Measurements from ENCODE around the gene CARD9. TPM values are rescaled to one million over a fixed set of nuclear protein-coding genes. Genes with fewer than 3 reads are reported as not detected.
"Not testable (repeated sequence)": the region's sequence is repeated elsewhere in the genome, so short reads cannot be mapped to it uniquely, and the experiment has no call there.

The CARD9 gene
- total RNA-seq, 1 experiment from 2014 or later: 14.0 TPM

DNA sequence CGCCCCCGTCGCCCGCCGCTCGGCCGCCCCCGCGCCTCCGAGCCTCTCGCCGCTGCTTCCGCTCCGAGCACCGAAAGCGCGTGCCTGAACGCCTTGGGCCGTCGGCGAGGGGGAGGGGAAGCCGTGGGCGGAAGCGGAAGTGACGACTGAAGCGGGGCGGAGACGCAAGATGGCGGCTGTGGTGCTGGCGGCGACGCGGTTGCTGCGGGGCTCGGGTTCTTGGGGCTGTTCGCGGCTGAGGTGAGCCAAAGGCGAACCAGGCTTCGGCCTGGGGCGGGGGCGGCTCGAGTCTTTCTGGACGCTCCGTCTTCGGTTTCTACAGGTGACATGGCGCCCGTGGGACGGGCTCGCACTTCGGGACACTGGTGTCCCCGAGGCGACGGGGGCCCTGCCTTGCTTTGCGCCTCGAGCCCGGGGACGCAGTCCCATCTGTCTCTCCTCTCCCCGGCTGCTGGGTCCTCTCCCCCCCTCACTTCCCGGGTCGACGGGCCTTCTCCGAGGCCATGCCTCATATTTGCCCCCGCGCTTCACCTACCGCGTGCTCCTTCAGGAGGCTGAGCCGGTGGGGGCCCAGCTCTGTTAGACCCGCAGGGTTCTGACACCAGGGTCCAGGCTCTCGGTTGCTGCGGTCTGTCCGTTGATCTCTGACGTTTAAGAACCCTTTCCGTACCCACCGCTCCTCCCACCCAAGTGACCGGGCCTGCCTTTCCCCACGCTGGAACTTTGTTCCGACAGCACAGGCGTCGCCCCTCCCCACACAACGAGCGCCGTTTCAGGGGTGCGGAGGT, 37.2 kb upstream of the CARD9 start, which contains the start of the genes ENTR1 and PMPCA:
Gene ENTR1, minus strand, starts transcription at position 115 of the 788 bp plus-strand sequence. CDS start 217 bp downstream, outside the sequence.
Gene PMPCA, plus strand, starts transcription at position 159 of the 788 bp plus-strand sequence. Its CDS starts 11 bp downstream, at position 170.
- ChIA-PET POLR2A (ENCODE audit: unreplicated experiment) (no interaction called here), CTCF (interaction anchor here (0.6 kb wide), 3 partner anchors 11 to 65 kb away, joined by 3 to 10 read pairs (median 5); no protein-coding TSS in a partner anchor)
- Histone ChIP-seq H3K36me3 (ENCODE audit: low read depth) (peaks cover 16% of the 10 kb centered on the region), H2AFZ (peak within 1 kb of the TSS; percentile 76), H3K27me3 (ENCODE audit: insufficient read depth, low read depth) (no peaks in the 10 kb centered on the region), H3K9me3 (ENCODE audit: insufficient read depth, low read depth) (no peaks in the 10 kb centered on the region), H3K4me3 (peak within 1 kb of the TSS; percentile 94), H4K20me1 (ENCODE audit: insufficient read depth) (peaks cover 23% of the 10 kb centered on the region), H3K4me2 (peak within 1 kb of the TSS; percentile 97), H3F3A (ENCODE audit: insufficient read depth, low read depth) (peaks cover 11% of the 10 kb centered on the region; the same call in 1 of the 2 replicates), H3K9me2 (ENCODE audit: insufficient read depth) (no peaks in the 10 kb centered on the region), H3K4me1 (replicated peaks; ENCODE audit: insufficient read depth) (peaks cover 17% of the 10 kb centered on the region; the same call in 1 of the 2 replicates), H3K79me2 (ENCODE audit: low read depth) (peaks cover 53% of the 10 kb centered on the region), H3K27ac (peak within 1 kb of the TSS; percentile 51; the same call in 1 of the 2 replicates)
- DNase-seq: peak; percentile 77 to 92
- intact Hi-C loops (cut with micrococcal nuclease; ENCODE audit: unreplicated experiment): no loop called here
- TF ChIP-seq EZH2 (IDR thresholded peaks at IDR 0.05; ENCODE audit: low read depth): no peak
- TF ChIP-seq, protein P1, sequence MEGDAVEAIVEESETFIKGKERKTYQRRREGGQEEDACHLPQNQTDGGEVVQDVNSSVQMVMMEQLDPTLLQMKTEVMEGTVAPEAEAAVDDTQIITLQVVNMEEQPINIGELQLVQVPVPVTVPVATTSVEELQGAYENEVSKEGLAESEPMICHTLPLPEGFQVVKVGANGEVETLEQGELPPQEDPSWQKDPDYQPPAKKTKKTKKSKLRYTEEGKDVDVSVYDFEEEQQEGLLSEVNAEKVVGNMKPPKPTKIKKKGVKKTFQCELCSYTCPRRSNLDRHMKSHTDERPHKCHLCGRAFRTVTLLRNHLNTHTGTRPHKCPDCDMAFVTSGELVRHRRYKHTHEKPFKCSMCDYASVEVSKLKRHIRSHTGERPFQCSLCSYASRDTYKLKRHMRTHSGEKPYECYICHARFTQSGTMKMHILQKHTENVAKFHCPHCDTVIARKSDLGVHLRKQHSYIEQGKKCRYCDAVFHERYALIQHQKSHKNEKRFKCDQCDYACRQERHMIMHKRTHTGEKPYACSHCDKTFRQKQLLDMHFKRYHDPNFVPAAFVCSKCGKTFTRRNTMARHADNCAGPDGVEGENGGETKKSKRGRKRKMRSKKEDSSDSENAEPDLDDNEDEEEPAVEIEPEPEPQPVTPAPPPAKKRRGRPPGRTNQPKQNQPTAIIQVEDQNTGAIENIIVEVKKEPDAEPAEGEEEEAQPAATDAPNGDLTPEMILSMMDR (conservative IDR thresholded peaks at IDR 0.05): no peak
- BruUV-seq (replicated peaks): no TSS peak

GRCh38 chr9:136409557-136410455, 36.3 kb upstream of the CARD9 start:
- Histone ChIP-seq H3K36me3 (ENCODE audit: low read depth) (peaks cover 18% of the 10 kb centered on the region), H3K79me2 (ENCODE audit: low read depth) (peaks cover 53% of the 10 kb centered on the region), H2AFZ (peak overlapping the region; percentile 75), H3K27me3 (ENCODE audit: insufficient read depth, low read depth) (no peaks in the 10 kb centered on the region), H3K4me1 (replicated peaks; ENCODE audit: insufficient read depth) (peaks cover 17% of the 10 kb centered on the region; the same call in 1 of the 2 replicates), H3K9me2 (ENCODE audit: insufficient read depth) (no peaks in the 10 kb centered on the region), H3K4me3 (peak overlapping the region; percentile 94), H3K27ac (no peak overlapping the region), H3K9me3 (ENCODE audit: insufficient read depth, low read depth) (no peaks in the 10 kb centered on the region), H3K4me2 (peak overlapping the region; percentile 86), H3F3A (ENCODE audit: insufficient read depth, low read depth) (peaks cover 15% of the 10 kb centered on the region; the same call in 1 of the 2 replicates), H4K20me1 (ENCODE audit: insufficient read depth) (peaks cover 23% of the 10 kb centered on the region)
- no peak for TF ChIP-seq EZH2 (IDR thresholded peaks at IDR 0.05; ENCODE audit: low read depth)
- TF ChIP-seq, protein P1 (conservative IDR thresholded peaks at IDR 0.05): no peak
- intact Hi-C loops (cut with micrococcal nuclease; ENCODE audit: unreplicated experiment): no loop called here
- DNase-seq: peak; percentile 46 to 50
- ChIA-PET POLR2A (ENCODE audit: unreplicated experiment) (interaction anchor here (0.7 kb wide), 1 partner anchor 586 kb away, joined by 6 read pairs; the partner anchor contains the start of gene CLIC3), CTCF (interaction anchor here (0.6 kb wide), 1 partner anchor 64 kb away, joined by 5 read pairs; no protein-coding TSS in a partner anchor)
- BruUV-seq (replicated peaks): TSS peak; percentile 77

- peaks cover 12% of the 10 kb centered on the region for H3K36me3 ChIP-seq (ENCODE audit: low read depth)
- H3K79me2 ChIP-seq (ENCODE audit: low read depth): peaks cover 43% of the 10 kb centered on the region
- H3K27ac ChIP-seq: no peak overlapping the region
- intact Hi-C loops (cut with micrococcal nuclease; ENCODE audit: unreplicated experiment): no loop called here
- ChIA-PET POLR2A (ENCODE audit: unreplicated experiment) (no interaction called here), CTCF (no interaction called here)
- H3F3A ChIP-seq (ENCODE audit: insufficient read depth, low read depth): peaks cover 15% of the 10 kb centered on the region; the same call in 1 of the 2 replicates
- no peaks in the 10 kb centered on the region for H3K27me3 ChIP-seq (ENCODE audit: insufficient read depth, low read depth)
- TF ChIP-seq, protein P1 (conservative IDR thresholded peaks at IDR 0.05): no peak
- no peak for TF ChIP-seq EZH2 (IDR thresholded peaks at IDR 0.05; ENCODE audit: low read depth)
- no peak overlapping the region for H3K4me3 ChIP-seq
- DNase-seq: no peak
- BruUV-seq (replicated peaks): no TSS peak
- no peak overlapping the region for H2AFZ ChIP-seq
- H3K4me2 ChIP-seq: no peak overlapping the region
- H4K20me1 ChIP-seq (ENCODE audit: insufficient read depth): peaks cover 17% of the 10 kb centered on the region
- no peaks in the 10 kb centered on the region for H3K9me3 ChIP-seq (ENCODE audit: insufficient read depth, low read depth)
- H3K4me1 ChIP-seq (replicated peaks; ENCODE audit: insufficient read depth): peaks cover 17% of the 10 kb centered on the region; the same call in 1 of the 2 replicates
- H3K9me2 ChIP-seq (ENCODE audit: insufficient read depth): no peaks in the 10 kb centered on the region
These were observed 34.4 kb upstream of the CARD9 start for GRCh38 chr9:136407911-136408310.

- POLR2A ChIA-PET (ENCODE audit: unreplicated experiment); DNase-seq; H3K27me3 ChIP-seq (ENCODE audit: insufficient read depth, low read depth); CTCF ChIA-PET; H3K9me2 ChIP-seq (ENCODE audit: insufficient read depth); intact Hi-C loops (cut with micrococcal nuclease; ENCODE audit: unreplicated experiment); H3K27ac ChIP-seq; H3K4me3 ChIP-seq; H3K4me2 ChIP-seq; H3K9me3 ChIP-seq (ENCODE audit: insufficient read depth, low read depth); H2AFZ ChIP-seq; BruUV-seq (replicated peaks); H3K36me3 ChIP-seq (ENCODE audit: low read depth): not testable (repeated sequence)
- Histone ChIP-seq H4K20me1 (ENCODE audit: insufficient read depth) (peaks cover 10% of the 10 kb centered on the region), H3K79me2 (ENCODE audit: low read depth) (peaks cover 35% of the 10 kb centered on the region), H3F3A (ENCODE audit: insufficient read depth, low read depth) (peaks cover 18% of the 10 kb centered on the region; the same call in 1 of the 2 replicates), H3K4me1 (replicated peaks; ENCODE audit: insufficient read depth) (peaks cover 16% of the 10 kb centered on the region; the same call in 1 of the 2 replicates)
These were observed 33.6 kb upstream of the CARD9 start for GRCh38 chr9:136407061-136407460.

Measured in PC-9 (cell line).